ENCODE results near the gene TLDC2.
A peak's percentile ranks its signal among the peaks of the same experiment; 100 is the strongest.

The TLDC2 gene

GRCh38 chr20:36848078-36848660 is 27.8 kb upstream of the TLDC2 start:
- in situ Hi-C loops (cut with HindIII; ENCODE audit: low pct_ligation_motif_present, low pct_unique_long_range_greater_than_20kb, low sequenced_read_pairs): no loop called here
- no peak for DNase-seq

GRCh38 chr20:36848677-36849076 is 27.3 kb upstream of the TLDC2 start:
- in situ Hi-C loops (cut with HindIII; ENCODE audit: low pct_ligation_motif_present, low pct_unique_long_range_greater_than_20kb, low sequenced_read_pairs): no loop called here
- DNase-seq: no peak

DNA sequence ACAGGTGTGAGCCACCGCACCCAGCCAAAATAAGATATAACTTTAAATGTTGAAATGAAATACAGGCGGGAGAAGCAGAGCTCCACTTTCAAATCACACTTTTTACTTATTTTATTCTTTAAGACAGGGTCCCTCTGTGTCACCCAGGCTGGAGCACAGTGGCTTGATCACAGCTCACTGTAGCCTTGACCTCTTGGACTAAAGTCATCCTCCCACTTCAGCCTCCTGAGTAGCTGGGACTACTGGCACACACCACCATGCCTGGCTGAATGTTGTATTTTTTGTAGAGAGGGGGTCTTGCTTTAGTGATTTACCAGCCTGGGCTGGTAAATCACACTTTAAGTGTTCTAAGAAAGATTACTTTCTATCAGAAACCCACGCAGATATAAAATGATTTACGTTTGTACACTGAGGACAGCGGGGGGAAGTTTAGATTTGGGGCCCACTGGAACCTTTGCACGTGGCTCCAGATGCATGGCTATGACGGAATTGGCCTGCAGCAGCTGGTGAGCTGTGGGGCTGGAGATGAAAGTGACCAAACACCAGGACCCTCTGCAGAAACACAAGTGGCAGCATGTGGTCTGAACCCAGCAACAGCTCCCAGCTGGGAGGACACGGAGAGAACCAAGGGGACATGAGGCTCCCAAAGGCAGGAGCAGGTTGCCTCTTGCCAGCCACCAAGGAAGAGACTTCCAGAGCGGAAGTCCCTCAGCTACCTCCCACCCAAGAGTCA is 26.4 kb upstream of the TLDC2 start:
- in situ Hi-C loops (cut with HindIII; ENCODE audit: low pct_ligation_motif_present, low pct_unique_long_range_greater_than_20kb, low sequenced_read_pairs): no loop called here

GRCh38 chr20:36850759-36851158 is 25.2 kb upstream of the TLDC2 start:
- in situ Hi-C loops (cut with HindIII; ENCODE audit: low pct_ligation_motif_present, low pct_unique_long_range_greater_than_20kb, low sequenced_read_pairs): no loop called here
- DNase-seq: no peak

More for the DNA sequence above, 26.4 kb upstream of the TLDC2 start:
- no peak for DNase-seq

DNA sequence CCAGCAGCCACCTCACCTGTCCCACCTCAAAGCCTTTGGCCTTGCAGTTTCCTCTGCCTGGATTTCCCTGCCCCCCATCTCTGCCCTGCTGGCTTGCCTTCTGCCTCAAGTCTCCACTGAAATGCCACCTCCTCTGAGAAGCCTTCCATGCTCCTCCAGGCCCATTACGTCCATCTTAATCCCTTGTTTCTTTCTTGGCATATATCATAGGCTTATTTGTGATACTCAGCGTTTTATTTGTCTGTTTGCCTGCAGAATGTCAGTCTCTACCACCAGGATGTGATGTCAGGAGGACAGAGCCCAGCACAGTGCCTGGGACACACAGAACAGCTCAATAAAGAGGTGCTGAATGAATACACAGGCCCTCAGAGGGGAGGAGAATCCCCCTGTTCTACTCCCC is 24.4 kb upstream of the TLDC2 start:
- in situ Hi-C loops (cut with HindIII; ENCODE audit: low pct_ligation_motif_present, low pct_unique_long_range_greater_than_20kb, low sequenced_read_pairs): no loop called here
- DNase-seq: no peak

DNA sequence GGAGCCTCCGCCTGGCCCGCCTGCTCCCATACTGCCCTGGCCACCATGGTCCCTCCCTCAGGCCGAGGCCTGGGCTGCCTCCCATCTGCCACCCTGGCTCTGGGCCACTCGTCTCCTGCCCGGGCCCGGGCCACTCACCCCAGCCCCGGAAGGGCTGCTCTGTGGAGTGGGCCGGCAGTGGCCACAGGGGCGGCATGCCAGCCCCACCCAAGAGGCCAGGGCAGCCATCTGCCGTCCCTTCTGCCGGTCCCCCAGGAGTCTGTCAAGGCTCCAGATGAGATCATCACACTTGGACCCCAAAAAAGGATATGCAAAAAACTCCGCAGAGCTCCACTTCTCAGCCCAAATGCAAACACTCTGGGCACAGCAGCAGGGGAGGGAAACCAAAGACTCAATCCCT is 23.8 kb upstream of the TLDC2 start:
- DNase-seq: no peak
- in situ Hi-C loops (cut with HindIII; ENCODE audit: low pct_ligation_motif_present, low pct_unique_long_range_greater_than_20kb, low sequenced_read_pairs): no loop called here

GRCh38 chr20:36854348-36855240 is 21.3 kb upstream of the TLDC2 start:
- in situ Hi-C loops (cut with HindIII; ENCODE audit: low pct_ligation_motif_present, low pct_unique_long_range_greater_than_20kb, low sequenced_read_pairs): no loop called here
- DNase-seq: no peak

DNA sequence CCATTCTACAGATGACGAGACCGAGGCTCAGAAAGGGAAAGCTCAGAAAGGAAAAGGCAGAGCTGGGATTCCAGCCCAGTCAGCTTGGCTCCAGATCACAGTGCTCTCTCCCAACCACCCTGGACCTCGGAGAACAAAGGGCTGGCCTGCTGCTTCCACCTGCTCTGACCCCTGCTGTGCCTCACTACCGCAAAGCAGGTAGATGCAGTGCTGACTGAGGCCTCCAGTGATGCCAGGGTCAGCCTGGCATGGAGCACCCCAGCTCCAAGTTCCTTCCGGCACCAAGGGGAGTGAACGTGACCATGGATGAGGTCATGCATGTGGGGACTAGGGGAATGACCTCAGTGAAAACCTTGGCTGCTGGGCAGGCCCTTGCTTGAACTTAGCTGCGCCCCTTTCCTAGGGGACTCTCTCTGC is 20.7 kb upstream of the TLDC2 start:
- in situ Hi-C loops (cut with HindIII; ENCODE audit: low pct_ligation_motif_present, low pct_unique_long_range_greater_than_20kb, low sequenced_read_pairs): no loop called here

GRCh38 chr20:36856195-36856594 is 19.7 kb upstream of the TLDC2 start:
- in situ Hi-C loops (cut with HindIII; ENCODE audit: low pct_ligation_motif_present, low pct_unique_long_range_greater_than_20kb, low sequenced_read_pairs): no loop called here
- no peak for DNase-seq

More for the DNA sequence above, 20.7 kb upstream of the TLDC2 start:
- no peak for DNase-seq

DNA sequence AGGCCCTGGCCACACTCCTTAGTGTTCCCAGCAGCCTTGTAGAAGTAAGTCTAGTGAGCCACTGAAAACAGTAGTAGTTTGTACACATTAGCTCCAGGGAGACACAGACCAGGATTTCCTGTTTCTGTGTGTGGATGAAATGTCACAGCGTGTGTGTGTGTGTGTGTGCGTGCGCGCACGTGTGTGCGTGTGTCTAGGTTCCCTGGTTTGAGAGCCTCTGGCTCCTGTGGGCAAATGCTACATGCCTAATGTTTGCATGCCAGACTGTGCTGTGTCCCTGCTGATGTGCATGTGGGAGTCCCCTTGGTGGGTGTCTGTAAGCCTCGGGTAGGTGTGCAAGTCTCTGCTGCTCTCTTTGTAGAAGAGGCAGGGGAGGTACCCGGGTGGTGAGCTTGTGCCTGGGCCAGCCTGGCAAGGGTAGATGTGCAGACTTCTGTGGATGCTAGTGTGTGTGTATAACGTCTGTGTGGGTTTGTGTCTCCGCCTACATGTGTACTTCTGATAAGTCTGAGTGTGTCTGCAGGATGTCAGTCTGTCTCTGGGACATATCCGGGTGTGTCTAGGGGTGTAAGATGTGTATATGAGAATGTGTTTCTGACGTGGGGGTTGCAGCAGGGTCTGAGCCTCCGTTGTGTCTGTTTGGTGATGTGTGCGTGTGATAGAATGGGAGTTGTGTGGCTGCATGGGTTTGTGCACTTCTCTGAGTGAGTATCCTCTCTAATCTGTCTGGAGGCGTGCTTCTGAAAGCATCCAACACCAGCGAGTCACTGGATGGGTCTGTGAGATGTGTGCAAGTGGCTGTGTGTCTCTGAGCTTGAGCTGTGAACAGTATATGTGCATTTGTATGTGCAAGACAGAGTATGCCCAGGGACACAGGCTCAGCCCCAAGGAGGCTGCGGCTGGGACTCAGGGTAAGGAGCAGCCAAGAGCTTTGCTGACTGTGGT is 19.0 kb upstream of the TLDC2 start:
- DNase-seq: no peak

DNA sequence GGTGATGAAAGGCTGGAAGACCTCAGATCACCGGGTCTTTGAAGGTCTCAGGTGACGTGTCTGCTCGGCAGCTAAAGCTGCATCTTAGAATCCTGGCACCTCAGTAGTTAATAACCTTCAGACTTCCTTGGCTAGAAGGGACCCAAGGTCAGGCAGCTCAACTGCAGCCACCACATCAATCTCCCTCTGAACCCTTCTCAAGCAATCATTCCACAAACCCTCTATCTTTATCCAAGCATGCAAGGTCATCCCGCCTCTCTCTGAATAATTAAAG is 16.7 kb upstream of the TLDC2 start:
- DNase-seq: no peak
- in situ Hi-C loops (cut with HindIII; ENCODE audit: low pct_ligation_motif_present, low pct_unique_long_range_greater_than_20kb, low sequenced_read_pairs): no loop called here

More for the DNA sequence above, 19.0 kb upstream of the TLDC2 start:
- in situ Hi-C loops (cut with HindIII; ENCODE audit: low pct_ligation_motif_present, low pct_unique_long_range_greater_than_20kb, low sequenced_read_pairs): no loop called here

GRCh38 chr20:36859700-36860330 is 16.1 kb upstream of the TLDC2 start:
- no peak for DNase-seq
- in situ Hi-C loops (cut with HindIII; ENCODE audit: low pct_ligation_motif_present, low pct_unique_long_range_greater_than_20kb, low sequenced_read_pairs): no loop called here

DNA sequence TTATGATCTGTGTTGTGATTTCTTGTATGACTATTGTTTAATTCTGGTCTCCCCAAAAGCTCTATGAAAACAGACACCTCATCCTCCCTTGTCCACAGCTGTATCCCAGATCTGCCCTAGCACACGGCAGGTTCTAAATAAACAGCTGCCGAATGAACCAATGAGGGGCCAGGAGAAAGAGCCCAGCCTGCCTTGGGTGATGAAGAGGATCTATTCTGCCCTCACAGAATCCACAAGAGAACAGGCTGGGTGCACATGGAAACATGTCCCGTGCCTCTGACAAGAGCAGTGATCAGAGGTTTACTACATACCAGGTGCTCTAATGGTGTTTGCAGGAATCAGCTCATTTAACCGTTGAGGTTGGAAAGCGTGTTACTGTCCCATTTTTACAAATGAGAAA is 15.6 kb upstream of the TLDC2 start:
- DNase-seq: no peak
- in situ Hi-C loops (cut with HindIII; ENCODE audit: low pct_ligation_motif_present, low pct_unique_long_range_greater_than_20kb, low sequenced_read_pairs): no loop called here

DNA sequence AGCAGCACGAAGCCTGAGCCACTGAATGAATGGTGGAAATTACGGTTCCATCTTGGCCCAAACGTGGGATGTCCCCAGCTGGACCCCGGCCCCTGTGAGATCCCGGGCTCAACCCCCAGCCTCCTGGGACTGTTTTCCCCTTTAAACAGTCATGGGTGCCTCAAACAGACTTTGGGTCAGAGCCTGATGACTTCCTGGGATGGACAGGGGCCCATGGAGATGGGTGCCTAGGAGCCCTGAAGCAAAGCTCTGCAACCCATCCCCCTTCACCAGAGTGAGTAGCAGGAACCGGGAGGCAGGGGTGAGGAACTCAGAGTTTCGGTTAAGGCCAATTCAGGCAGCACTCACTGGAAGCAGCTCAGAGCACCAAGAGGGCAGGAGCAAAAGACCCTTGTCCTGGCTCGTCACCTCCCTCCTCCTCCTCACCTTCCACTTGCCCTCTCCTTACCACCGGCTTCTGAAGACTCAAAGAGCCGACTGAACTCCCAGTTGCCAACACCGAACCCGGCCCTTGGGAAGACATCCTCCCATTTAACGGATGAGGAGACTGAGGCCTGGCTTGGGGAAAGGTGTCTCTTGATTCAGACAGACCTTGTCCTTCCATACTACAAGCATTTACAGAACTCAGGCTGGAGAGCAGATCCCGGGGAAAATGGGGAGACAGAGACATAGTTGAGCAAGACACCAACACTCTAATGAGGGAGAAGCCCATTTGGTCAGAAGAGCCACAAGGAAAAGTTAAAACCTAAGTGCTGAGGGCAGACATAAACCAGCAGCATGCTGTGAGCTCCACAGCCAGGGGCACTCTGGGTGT is 14.9 kb upstream of the TLDC2 start:
- DNase-seq: no peak
- in situ Hi-C loops (cut with HindIII; ENCODE audit: low pct_ligation_motif_present, low pct_unique_long_range_greater_than_20kb, low sequenced_read_pairs): no loop called here

DNA sequence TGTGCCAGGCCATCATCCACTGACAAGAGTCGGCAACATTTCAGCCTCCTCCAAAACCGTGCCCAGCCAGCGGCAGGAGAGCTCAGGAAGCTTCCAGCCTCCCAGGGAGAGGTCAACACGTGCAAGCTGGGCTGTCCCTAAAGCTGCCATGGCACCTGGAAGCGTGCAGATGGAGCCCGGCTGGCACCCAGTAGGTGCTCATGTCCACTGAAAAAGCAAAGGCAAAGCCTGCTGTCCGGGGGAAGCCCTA is 14.4 kb upstream of the TLDC2 start:
- DNase-seq: no peak
- in situ Hi-C loops (cut with HindIII; ENCODE audit: low pct_ligation_motif_present, low pct_unique_long_range_greater_than_20kb, low sequenced_read_pairs): no loop called here

- peak; percentile 78 for DNase-seq
- in situ Hi-C loops (cut with HindIII; ENCODE audit: low pct_ligation_motif_present, low pct_unique_long_range_greater_than_20kb, low sequenced_read_pairs): no loop called here
Measured at GRCh38 chr20:36861875-36862801, 13.8 kb upstream of the TLDC2 start.

Measured in ACHN (cell line).